ENCODE data around the gene CA12. TPM values are rescaled to one million over a fixed set of nuclear protein-coding genes. Genes with fewer than 3 reads are reported as not detected.

CA12 gene
- total and polyA plus RNA-seq, 2 of the 8 experiments (the other 6 are each of a cell fraction or from before 2014, with no cell fraction given) = 4.7 to 4.9 TPM

DNA sequence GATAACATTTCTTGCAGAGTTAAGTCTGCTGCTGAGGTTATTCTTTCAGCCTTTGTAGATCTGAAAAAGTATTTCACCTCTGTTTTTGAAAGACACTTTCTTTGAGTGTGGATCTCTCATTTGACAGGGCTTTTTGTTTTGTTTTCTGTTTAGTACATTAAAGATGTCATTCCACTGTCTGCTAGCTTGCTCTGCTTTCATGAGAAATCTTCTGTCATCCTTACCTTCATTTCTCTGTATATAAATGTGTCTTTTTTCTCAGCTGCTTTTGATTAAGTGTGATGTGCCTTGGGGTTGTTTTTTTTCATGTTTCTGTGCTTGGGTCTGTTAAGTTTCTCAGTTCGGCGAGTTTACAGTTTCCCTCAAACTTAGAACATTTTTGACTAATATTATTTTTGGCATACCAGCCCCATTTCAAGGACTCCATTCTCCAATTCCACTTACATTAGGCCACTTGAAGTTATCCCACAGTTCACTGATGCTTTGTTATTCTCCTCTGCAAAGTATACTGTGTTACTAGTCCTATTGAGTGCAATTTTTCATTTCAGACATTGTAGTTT, 43.9 kb upstream of the CA12 start (continued):
- TF ChIP-seq GTF2F1 (IDR thresholded peaks at IDR 0.05; ENCODE audit: borderline replicate concordance, low read depth, low read length) (no peak), ASH2L (IDR thresholded peaks at IDR 0.05; ENCODE audit: low read length) (no peak), NRF1 (IDR thresholded peaks at IDR 0.05; ENCODE audit: low read depth, low read length) (no peak), KDM1A (IDR thresholded peaks at IDR 0.05; ENCODE audit: borderline replicate concordance, low read length) (no peak), KDM4A (IDR thresholded peaks at IDR 0.05; ENCODE audit: low read depth, low read length, severe bottlenecking) (no peak), HDAC2 (IDR thresholded peaks at IDR 0.05; ENCODE audit: borderline replicate concordance in 1 of 2, low read depth in 2 of 2, low read length in 2 of 2) (no peak), EGR1 (IDR thresholded peaks at IDR 0.05; ENCODE audit: borderline replicate concordance, low read depth, low read length) (no peak)
- TF ChIP-seq, protein P1, sequence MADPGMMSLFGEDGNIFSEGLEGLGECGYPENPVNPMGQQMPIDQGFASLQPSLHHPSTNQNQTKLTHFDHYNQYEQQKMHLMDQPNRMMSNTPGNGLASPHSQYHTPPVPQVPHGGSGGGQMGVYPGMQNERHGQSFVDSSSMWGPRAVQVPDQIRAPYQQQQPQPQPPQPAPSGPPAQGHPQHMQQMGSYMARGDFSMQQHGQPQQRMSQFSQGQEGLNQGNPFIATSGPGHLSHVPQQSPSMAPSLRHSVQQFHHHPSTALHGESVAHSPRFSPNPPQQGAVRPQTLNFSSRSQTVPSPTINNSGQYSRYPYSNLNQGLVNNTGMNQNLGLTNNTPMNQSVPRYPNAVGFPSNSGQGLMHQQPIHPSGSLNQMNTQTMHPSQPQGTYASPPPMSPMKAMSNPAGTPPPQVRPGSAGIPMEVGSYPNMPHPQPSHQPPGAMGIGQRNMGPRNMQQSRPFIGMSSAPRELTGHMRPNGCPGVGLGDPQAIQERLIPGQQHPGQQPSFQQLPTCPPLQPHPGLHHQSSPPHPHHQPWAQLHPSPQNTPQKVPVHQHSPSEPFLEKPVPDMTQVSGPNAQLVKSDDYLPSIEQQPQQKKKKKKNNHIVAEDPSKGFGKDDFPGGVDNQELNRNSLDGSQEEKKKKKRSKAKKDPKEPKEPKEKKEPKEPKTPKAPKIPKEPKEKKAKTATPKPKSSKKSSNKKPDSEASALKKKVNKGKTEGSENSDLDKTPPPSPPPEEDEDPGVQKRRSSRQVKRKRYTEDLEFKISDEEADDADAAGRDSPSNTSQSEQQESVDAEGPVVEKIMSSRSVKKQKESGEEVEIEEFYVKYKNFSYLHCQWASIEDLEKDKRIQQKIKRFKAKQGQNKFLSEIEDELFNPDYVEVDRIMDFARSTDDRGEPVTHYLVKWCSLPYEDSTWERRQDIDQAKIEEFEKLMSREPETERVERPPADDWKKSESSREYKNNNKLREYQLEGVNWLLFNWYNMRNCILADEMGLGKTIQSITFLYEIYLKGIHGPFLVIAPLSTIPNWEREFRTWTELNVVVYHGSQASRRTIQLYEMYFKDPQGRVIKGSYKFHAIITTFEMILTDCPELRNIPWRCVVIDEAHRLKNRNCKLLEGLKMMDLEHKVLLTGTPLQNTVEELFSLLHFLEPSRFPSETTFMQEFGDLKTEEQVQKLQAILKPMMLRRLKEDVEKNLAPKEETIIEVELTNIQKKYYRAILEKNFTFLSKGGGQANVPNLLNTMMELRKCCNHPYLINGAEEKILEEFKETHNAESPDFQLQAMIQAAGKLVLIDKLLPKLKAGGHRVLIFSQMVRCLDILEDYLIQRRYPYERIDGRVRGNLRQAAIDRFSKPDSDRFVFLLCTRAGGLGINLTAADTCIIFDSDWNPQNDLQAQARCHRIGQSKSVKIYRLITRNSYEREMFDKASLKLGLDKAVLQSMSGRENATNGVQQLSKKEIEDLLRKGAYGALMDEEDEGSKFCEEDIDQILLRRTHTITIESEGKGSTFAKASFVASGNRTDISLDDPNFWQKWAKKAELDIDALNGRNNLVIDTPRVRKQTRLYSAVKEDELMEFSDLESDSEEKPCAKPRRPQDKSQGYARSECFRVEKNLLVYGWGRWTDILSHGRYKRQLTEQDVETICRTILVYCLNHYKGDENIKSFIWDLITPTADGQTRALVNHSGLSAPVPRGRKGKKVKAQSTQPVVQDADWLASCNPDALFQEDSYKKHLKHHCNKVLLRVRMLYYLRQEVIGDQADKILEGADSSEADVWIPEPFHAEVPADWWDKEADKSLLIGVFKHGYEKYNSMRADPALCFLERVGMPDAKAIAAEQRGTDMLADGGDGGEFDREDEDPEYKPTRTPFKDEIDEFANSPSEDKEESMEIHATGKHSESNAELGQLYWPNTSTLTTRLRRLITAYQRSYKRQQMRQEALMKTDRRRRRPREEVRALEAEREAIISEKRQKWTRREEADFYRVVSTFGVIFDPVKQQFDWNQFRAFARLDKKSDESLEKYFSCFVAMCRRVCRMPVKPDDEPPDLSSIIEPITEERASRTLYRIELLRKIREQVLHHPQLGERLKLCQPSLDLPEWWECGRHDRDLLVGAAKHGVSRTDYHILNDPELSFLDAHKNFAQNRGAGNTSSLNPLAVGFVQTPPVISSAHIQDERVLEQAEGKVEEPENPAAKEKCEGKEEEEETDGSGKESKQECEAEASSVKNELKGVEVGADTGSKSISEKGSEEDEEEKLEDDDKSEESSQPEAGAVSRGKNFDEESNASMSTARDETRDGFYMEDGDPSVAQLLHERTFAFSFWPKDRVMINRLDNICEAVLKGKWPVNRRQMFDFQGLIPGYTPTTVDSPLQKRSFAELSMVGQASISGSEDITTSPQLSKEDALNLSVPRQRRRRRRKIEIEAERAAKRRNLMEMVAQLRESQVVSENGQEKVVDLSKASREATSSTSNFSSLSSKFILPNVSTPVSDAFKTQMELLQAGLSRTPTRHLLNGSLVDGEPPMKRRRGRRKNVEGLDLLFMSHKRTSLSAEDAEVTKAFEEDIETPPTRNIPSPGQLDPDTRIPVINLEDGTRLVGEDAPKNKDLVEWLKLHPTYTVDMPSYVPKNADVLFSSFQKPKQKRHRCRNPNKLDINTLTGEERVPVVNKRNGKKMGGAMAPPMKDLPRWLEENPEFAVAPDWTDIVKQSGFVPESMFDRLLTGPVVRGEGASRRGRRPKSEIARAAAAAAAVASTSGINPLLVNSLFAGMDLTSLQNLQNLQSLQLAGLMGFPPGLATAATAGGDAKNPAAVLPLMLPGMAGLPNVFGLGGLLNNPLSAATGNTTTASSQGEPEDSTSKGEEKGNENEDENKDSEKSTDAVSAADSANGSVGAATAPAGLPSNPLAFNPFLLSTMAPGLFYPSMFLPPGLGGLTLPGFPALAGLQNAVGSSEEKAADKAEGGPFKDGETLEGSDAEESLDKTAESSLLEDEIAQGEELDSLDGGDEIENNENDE (IDR thresholded peaks at IDR 0.05; ENCODE audit: insufficient replicate concordance, low read length) = no peak
